Parathyroid adenoma (tissue), 2 donors: Measurements from ENCODE around the gene IMMP2L.

Source experiments
- H2AFZ ChIP-seq: fragments of 300-600 bp; sonication (generic); one replicate; pipeline ENCODE4 v1.7.0; 2017; ENCODE audit warnings: antibody characterized with exemption, mild to moderate bottlenecking
- H3K27ac ChIP-seq: fragments of 300-600 bp; sonication (generic); one replicate; pipeline ENCODE4 v1.7.0; 2017
- H3K27me3 ChIP-seq: fragments of 300-600 bp; sonication (generic); one replicate; pipeline ENCODE4 v1.7.0; 2017; ENCODE audit warnings: low read length; ENCODE audit not compliant: control insufficient read depth, insufficient read depth
- H3K36me3 ChIP-seq: fragments of 300-600 bp; sonication (generic); one replicate; pipeline ENCODE4 v1.7.0; 2017; ENCODE audit warnings: low read length; ENCODE audit not compliant: control insufficient read depth, insufficient read depth
- H3K4me1 ChIP-seq: fragments of 300-600 bp; sonication (generic); one replicate; pipeline ENCODE4 v1.7.0; 2017; ENCODE audit warnings: control low read depth
- H3K4me2 ChIP-seq: fragments of 300-600 bp; sonication (generic); one replicate; pipeline ENCODE4 v1.7.0; 2017; ENCODE audit warnings: low read length
- H3K4me3 ChIP-seq: fragments of 300-600 bp; sonication (generic); one replicate; pipeline ENCODE4 v1.7.0; 2017; ENCODE audit warnings: low read depth, low read length
- H3K79me2 ChIP-seq: fragments of 300-600 bp; sonication (generic); one replicate; pipeline ENCODE4 v1.7.0; 2017; ENCODE audit warnings: control low read depth
- H3K9ac ChIP-seq: fragments of 300-600 bp; sonication (generic); one replicate; pipeline ENCODE4 v1.7.0; 2017; ENCODE audit warnings: mild to moderate bottlenecking
- H3K9me3 ChIP-seq: fragments of 300-600 bp; sonication (generic); one replicate; pipeline ENCODE4 v1.7.0; 2017; ENCODE audit warnings: low read length; ENCODE audit not compliant: control insufficient read depth
- CTCF ChIP-seq: fragments of 300-600 bp; sonication (generic); IDR thresholded peaks from one replicate; pipeline ENCODE4 v1.7.0; 2017; ENCODE audit warnings: antibody characterized with exemption, mild to moderate bottlenecking
- donor health status: primary hyperparathyroidism.

The IMMP2L gene

GRCh38 chr7:110780712-110781111 lies 781.6 kb downstream of the IMMP2L start:
- H3K4me1 ChIP-seq, result no peaks in the 10 kb centered on the region
- H3K79me2 ChIP-seq, result no peaks in the 10 kb centered on the region
- no peak overlapping the region for H3K4me2 ChIP-seq
- H3K27me3 ChIP-seq, result no peaks in the 10 kb centered on the region
- H3K9me3 ChIP-seq, result no peaks in the 10 kb centered on the region
- H3K27ac ChIP-seq, result no peak overlapping the region
- no peak overlapping the region for H2AFZ ChIP-seq
- no peak overlapping the region for H3K9ac ChIP-seq
- H3K4me3 ChIP-seq, result no peak overlapping the region
- H3K36me3 ChIP-seq, result no peaks in the 10 kb centered on the region
- no peak for TF ChIP-seq CTCF

- no peaks in the 10 kb centered on the region for H3K4me1 ChIP-seq
- H3K27ac ChIP-seq, result no peak overlapping the region
- no peaks in the 10 kb centered on the region for H3K9me3 ChIP-seq
- H3K4me3 ChIP-seq, result no peak overlapping the region
- TF ChIP-seq CTCF, result no peak
- no peaks in the 10 kb centered on the region for H3K27me3 ChIP-seq
- no peak overlapping the region for H3K4me2 ChIP-seq
- no peaks in the 10 kb centered on the region for H3K36me3 ChIP-seq
- no peaks in the 10 kb centered on the region for H3K79me2 ChIP-seq
- no peak overlapping the region for H2AFZ ChIP-seq
- no peak overlapping the region for H3K9ac ChIP-seq
These were observed 783.0 kb downstream of the IMMP2L start for GRCh38 chr7:110779339-110779738.

- Histone ChIP-seq H3K9ac (no peak overlapping the region), H3K27ac (no peak overlapping the region), H3K27me3 (no peaks in the 10 kb centered on the region), H3K4me3 (no peak overlapping the region), H3K36me3 (no peaks in the 10 kb centered on the region), H3K4me1 (no peaks in the 10 kb centered on the region), H2AFZ (no peak overlapping the region), H3K79me2 (no peaks in the 10 kb centered on the region), H3K4me2 (no peak overlapping the region), H3K9me3 (no peaks in the 10 kb centered on the region)
- TF ChIP-seq CTCF, result no peak
These were observed 787.2 kb downstream of the IMMP2L start for GRCh38 chr7:110775046-110775445.

GRCh38 chr7:110774071-110774470 lies 788.2 kb downstream of the IMMP2L start:
- no peak overlapping the region for H2AFZ ChIP-seq
- no peak for TF ChIP-seq CTCF
- no peaks in the 10 kb centered on the region for H3K79me2 ChIP-seq
- H3K36me3 ChIP-seq, result no peaks in the 10 kb centered on the region
- no peaks in the 10 kb centered on the region for H3K27me3 ChIP-seq
- no peaks in the 10 kb centered on the region for H3K4me1 ChIP-seq
- H3K9ac ChIP-seq, result no peak overlapping the region
- no peak overlapping the region for H3K4me3 ChIP-seq
- H3K4me2 ChIP-seq, result no peak overlapping the region
- no peak overlapping the region for H3K27ac ChIP-seq
- no peaks in the 10 kb centered on the region for H3K9me3 ChIP-seq

GRCh38 chr7:110772615-110773014 lies 789.7 kb downstream of the IMMP2L start:
- Histone ChIP-seq H3K9me3 (no peaks in the 10 kb centered on the region), H3K4me2 (no peak overlapping the region), H3K4me3 (no peak overlapping the region), H3K9ac (no peak overlapping the region), H2AFZ (no peak overlapping the region), H3K27me3 (no peaks in the 10 kb centered on the region), H3K27ac (no peak overlapping the region), H3K79me2 (no peaks in the 10 kb centered on the region), H3K36me3 (no peaks in the 10 kb centered on the region), H3K4me1 (no peaks in the 10 kb centered on the region)
- no peak for TF ChIP-seq CTCF
